A549 (cell line): ENCODE results near the gene BABAM2. TPM values are rescaled to one million over a fixed set of nuclear protein-coding genes. Genes with fewer than 3 reads are reported as not detected.

ENCODE experiments used
- ATAC-seq, 2 experiments: fragments of 200-7000 bp in 1 of 2; fragments of >200 bp in 1 of 2; cut with Nextera tagmentation in 1 of 2; cut with Tn5 transposase in 1 of 2; 3 replicates each; pipeline versions ENCODE4 v1.8.0 to v1.9.1; 2018 to 2020; ENCODE audit warnings: mild to moderate bottlenecking in 1 of 2, moderate library complexity in 1 of 2
- CTCF ChIA-PET: fragments of 300-600 bp; sonication (Branson Sonifier 250); formaldehyde crosslinking; extraction: SDS; loops from one replicate; lab custom pipeline; 2021; ENCODE audit warnings: antibody characterized with exemption, inconsistent platforms; lab: Yijun Ruan, JAX
- POLR2A ChIA-PET: fragments of 350-600 bp; formaldehyde crosslinking; extraction: SDS; loops from one replicate; lab custom pipeline; 2021; ENCODE audit warnings: antibody characterized with exemption, inconsistent platforms; lab: Yijun Ruan, JAX
- DNase-seq, 2 experiments: peaks; one replicate each; pipeline versions ENCODE4 v3.0.0 to v3.0.0-alpha.2; 2011 to 2016; ENCODE audit warnings: low read depth in 1 of 2, low spot score in 1 of 2
- FAIRE-seq: peaks from 2 replicates; lab custom pipeline; 2011; peaks lifted over from hg19 to GRCh38; lab: Jason Lieb, UNC
- H3K27ac ChIP-seq, 2 experiments: fragments of >200 bp; sonication (Bioruptor Twin); formaldehyde crosslinking; 3 replicates each; pipeline ENCODE4 v1.5.1; 2016 to 2017
- H3K4me1 ChIP-seq: fragments of >200 bp; sonication (Bioruptor Twin); formaldehyde crosslinking; 3 replicates; pipeline ENCODE4 v1.6.1; 2016
- H3K4me2 ChIP-seq: fragments of >200 bp; sonication (Bioruptor Twin); formaldehyde crosslinking; 3 replicates; pipeline ENCODE4 v1.6.1; 2016
- H3K4me3 ChIP-seq: fragments of >200 bp; sonication (Bioruptor Twin); formaldehyde crosslinking; 3 replicates; pipeline ENCODE4 v1.5.1; 2016
- H3K9me3 ChIP-seq: fragments of >200 bp; sonication (Bioruptor Twin); formaldehyde crosslinking; 3 replicates; pipeline ENCODE4 v1.6.1; 2016
- ESRRA ChIP-seq: fragments of 150-350 bp; IDR thresholded peaks from 2 replicates; pipeline ENCODE4 v1.6.1; 2014; ENCODE audit warnings: mild to moderate bottlenecking, low read length, borderline replicate concordance
- HDAC2 ChIP-seq: fragments of 200-600 bp; sonication (generic); IDR thresholded peaks from 2 replicates; pipeline ENCODE4 v1.6.1; 2016
- KDM1A ChIP-seq: fragments of 200-600 bp; sonication (generic); IDR thresholded peaks from 2 replicates; pipeline ENCODE4 v1.6.1; 2016; ENCODE audit warnings: low read depth, mild to moderate bottlenecking
- MAFK ChIP-seq: fragments of 450-650 bp; IDR thresholded peaks from 2 replicates; pipeline ENCODE4 v1.6.1; 2014; ENCODE audit not compliant: partially characterized antibody
- NFE2L2 ChIP-seq: fragments of 150-350 bp; conservative IDR thresholded peaks from 2 replicates; pipeline ENCODE4 v1.6.1; 2014; ENCODE audit warnings: low read length
- RAD21 ChIP-seq, 2 experiments: fragments of >200 bp in 1 of 2; sonication (Bioruptor Twin) in 1 of 2; formaldehyde crosslinking in 1 of 2; IDR thresholded peaks in 1 of 2; conservative IDR thresholded peaks in 1 of 2; 2 replicates in 1 of 2; 3 replicates in 1 of 2; pipeline ENCODE4 v1.6.1; 2012 to 2018; ENCODE audit warnings: inconsistent platforms in 1 of 2
- SREBF2 ChIP-seq: fragments of 450-650 bp; IDR thresholded peaks from 2 replicates; pipeline ENCODE4 v1.6.1; 2014; ENCODE audit warnings: mild to moderate bottlenecking, moderate library complexity
- TFCP2L1 ChIP-seq: fragments of 250-450 bp; sonication (Bioruptor Pico); IDR thresholded peaks from 2 replicates; pipeline ENCODE4 v1.5.0; 2021; ENCODE audit warnings: mild to moderate bottlenecking
- WGBS: methylation state at CpG from one replicate; pipeline ENCODE4 v1.1.6; 2017; ENCODE audit errors: missing lambda C conversion rate; 5-methylcytosine and 5-hydroxymethylcytosine counted together
- polyA plus RNA-seq, 4 experiments: library from polyadenylated mRNA; depleted of rRNA in 3 of 4; stranded (reverse); fragments of >200 nt; fragmentation: RNase III in 1 of 4; extraction: RNeasy Plus Mini Kit Qiagen cat#74134 plus additional on column Dnase treatment in 1 of 4; gene quantifications; 2 replicates in 3 of 4; 3 replicates in 1 of 4; pipeline ENCODE4 v1.2.3, GENCODE V29; 2011 to 2017
- small RNA-seq, 6 experiments: library from RNA; depleted of rRNA; stranded (forward); fragments of <200 nt; gene quantifications; one replicate each; pipeline ENCODE3, GENCODE V24; 2012

The BABAM2 gene
- polyA plus RNA-seq, 2 of the 4 experiments (the other 2 are of a cell fraction) = 53.7 to 78.4 TPM

GRCh38 chr2:28387082-28387960 lies 496.8 kb downstream of the BABAM2 start:
- WGBS = 59% methylated on average over 6 of the region's 6 CpGs
- Histone ChIP-seq H3K4me1 (peaks cover 23% of the 10 kb centered on the region), H3K9me3 (no peaks in the 10 kb centered on the region), H3K27ac (peak overlapping the region; percentile 42 to 95; a peak in 5 of 6 replicates), H3K4me2 (peak overlapping the region; percentile 7; the same call in 1 of the 3 replicates), H3K4me3 (no peak overlapping the region)
- no peak for DNase-seq
- CTCF ChIA-PET = interaction anchor here (1.7 kb wide), 1 partner anchor 704 kb away, joined by 5 read pairs; no protein-coding TSS in a partner anchor
- ATAC-seq = no peak
- POLR2A ChIA-PET = no interaction called here
- no peak for FAIRE-seq
- no peak for TF ChIP-seq RAD21 (conservative IDR thresholded peaks at IDR 0.05 in 1 of 2, IDR thresholded peaks at IDR 0.05 in 1 of 2)
- TF ChIP-seq ESRRA = no peak
- TF ChIP-seq TFCP2L1 (CRISPR knock-in tag) = no peak
- TF ChIP-seq NFE2L2 = no peak
- TF ChIP-seq SREBF2 = no peak
- TF ChIP-seq KDM1A = no peak
- no peak for TF ChIP-seq HDAC2
- TF ChIP-seq MAFK = no peak
- TF ChIP-seq, all 56 proteins: peak for 0

Small RNA genes lying within 50 kb of the gene (small RNA-seq; reads per million reads assigned to genes)
- gene MIR4263 (0 reads per million in 6 experiments), gene RF02271 (0 reads per million in 6 experiments)

Other genes starting within 250 kb of the BABAM2 start
- 67.0 and 73.1 TPM in 2 replicates for gene SUPT7L, start 227.1 kb upstream of the BABAM2 start, polyA plus RNA-seq (2011; rRNA removed)
- 34.5 to 41.2 TPM (median 39.5 TPM) in 3 replicates for gene SUPT7L, start 227.1 kb upstream of the BABAM2 start, polyA plus RNA-seq (2017; fragmentation: RNase III; extraction: RNeasy Plus Mini Kit Qiagen cat#74134 plus additional on column Dnase treatment)
- gene SLC4A1AP, start 226.8 kb upstream of the BABAM2 start, polyA plus RNA-seq (2011; rRNA removed) = 21.1 and 33.0 TPM in 2 replicates
- gene SLC4A1AP, start 226.8 kb upstream of the BABAM2 start, polyA plus RNA-seq (2017; fragmentation: RNase III; extraction: RNeasy Plus Mini Kit Qiagen cat#74134 plus additional on column Dnase treatment) = 30.0 to 32.6 TPM (median 31.8 TPM) in 3 replicates
- 171 and 287 TPM in 2 replicates for gene MRPL33, start 119.0 kb upstream of the BABAM2 start, polyA plus RNA-seq (2011; rRNA removed)
- gene MRPL33, start 119.0 kb upstream of the BABAM2 start, polyA plus RNA-seq (2017; fragmentation: RNase III; extraction: RNeasy Plus Mini Kit Qiagen cat#74134 plus additional on column Dnase treatment) = 492 to 595 TPM (median 497 TPM) in 3 replicates
- gene RBKS, start 342 bp upstream of the BABAM2 start, polyA plus RNA-seq (2011; rRNA removed) = 7.4 and 8.5 TPM in 2 replicates
- 7.6 to 9.5 TPM (median 8.5 TPM) in 3 replicates for gene RBKS, start 342 bp upstream of the BABAM2 start, polyA plus RNA-seq (2017; fragmentation: RNase III; extraction: RNeasy Plus Mini Kit Qiagen cat#74134 plus additional on column Dnase treatment)